ENCODE measurements around the gene JUP. TPM values are rescaled to one million over a fixed set of nuclear protein-coding genes. Genes with fewer than 3 reads are reported as not detected.

The JUP gene
- total RNA-seq, 2 donors from 2014 or later, result 67.9 to 85.4 TPM

- peaks cover 38% of the 10 kb centered on the region for H3K4me1 ChIP-seq
- peak; percentile 87 for ATAC-seq
- peaks cover 4 to 18% of the 10 kb centered on the region in 2 donors for H3K27me3 ChIP-seq
- no peaks in the 10 kb centered on the region for H3K36me3 ChIP-seq (replicated peaks in 1 of 2; ENCODE audit: insufficient read depth in 1 of 2, low read depth in 2 of 2)
- peak; percentile 86 to 90 (median 86) for DNase-seq
- TF ChIP-seq CTCF (IDR thresholded peaks at IDR 0.05) (peak; percentile 93 to 98 (median 97)), POLR2A (IDR thresholded peaks at IDR 0.05) (no peak)
- 9 to 14% methylated on average over 5 to 10 of the region's 10 CpGs for WGBS, 2 donors
- intact Hi-C loops (cut with DNase I), result loop anchor here (2.0 kb wide), 1 partner anchor 65 kb away; no protein-coding TSS in a partner anchor
- H3K9me3 ChIP-seq, result no peaks in the 10 kb centered on the region
- H3K4me3 ChIP-seq, result no peak overlapping the region
- peak overlapping the region in 2 of 4 donors; percentile 51 to 68 for H3K27ac ChIP-seq
Observed at GRCh38 chr17:41738077-41738800, 48.3 kb downstream of the JUP start.

GRCh38 chr17:41737680-41738023 lies 48.9 kb downstream of the JUP start:
- no peak overlapping the region for H3K27ac ChIP-seq
- no peak overlapping the region for H3K4me3 ChIP-seq
- WGBS, 2 donors, result 22 to 36% methylated on average over 5 of the region's 5 CpGs
- H3K9me3 ChIP-seq, result no peaks in the 10 kb centered on the region
- TF ChIP-seq CTCF (IDR thresholded peaks at IDR 0.05) (no peak), POLR2A (IDR thresholded peaks at IDR 0.05) (no peak)
- H3K36me3 ChIP-seq (replicated peaks in 1 of 2; ENCODE audit: insufficient read depth in 1 of 2, low read depth in 2 of 2), result no peaks in the 10 kb centered on the region
- peaks cover 38% of the 10 kb centered on the region for H3K4me1 ChIP-seq
- DNase-seq (no peak), ATAC-seq (no peak)
- intact Hi-C loops (cut with DNase I), result loop anchor here (2.0 kb wide), 1 partner anchor 65 kb away; no protein-coding TSS in a partner anchor
- peaks cover 4 to 18% of the 10 kb centered on the region in 2 donors for H3K27me3 ChIP-seq

GRCh38 chr17:41736983-41737679 lies 49.4 kb downstream of the JUP start:
- intact Hi-C loops (cut with DNase I), result no loop called here
- Histone ChIP-seq H3K36me3 (replicated peaks in 1 of 2; ENCODE audit: insufficient read depth in 1 of 2, low read depth in 2 of 2) (no peaks in the 10 kb centered on the region), H3K27me3 (peaks cover 4 to 18% of the 10 kb centered on the region in 2 donors), H3K4me1 (peaks cover 38% of the 10 kb centered on the region), H3K4me3 (no peak overlapping the region), H3K27ac (no peak overlapping the region), H3K9me3 (no peaks in the 10 kb centered on the region)
- TF ChIP-seq POLR2A (IDR thresholded peaks at IDR 0.05) (no peak), CTCF (IDR thresholded peaks at IDR 0.05) (no peak)
- DNase-seq, result no peak
- ATAC-seq, result no peak
- WGBS, 2 donors, result 49 to 58% methylated on average over 17 of the region's 17 CpGs

GRCh38 chr17:41735744-41736143 lies 50.8 kb downstream of the JUP start:
- H3K4me1 ChIP-seq, result peaks cover 38% of the 10 kb centered on the region
- H3K27me3 ChIP-seq, result peaks cover 4 to 18% of the 10 kb centered on the region in 2 donors
- 68 to 69% methylated on average over 4 of the region's 4 CpGs for WGBS, 2 donors
- TF ChIP-seq POLR2A (IDR thresholded peaks at IDR 0.05), result no peak
- no peak for TF ChIP-seq CTCF (IDR thresholded peaks at IDR 0.05)
- intact Hi-C loops (cut with DNase I), result no loop called here
- no peaks in the 10 kb centered on the region for H3K9me3 ChIP-seq
- no peak overlapping the region for H3K4me3 ChIP-seq
- no peaks in the 10 kb centered on the region for H3K36me3 ChIP-seq (replicated peaks in 1 of 2; ENCODE audit: insufficient read depth in 1 of 2, low read depth in 2 of 2)
- no peak overlapping the region for H3K27ac ChIP-seq
- no peak for DNase-seq
- ATAC-seq, result no peak

Data from body of pancreas (tissue), 4 donors.